B cell (primary cell): ENCODE data around the gene GPR35. TPM values are rescaled to one million over a fixed set of nuclear protein-coding genes. Genes with fewer than 3 reads are reported as not detected.

Experiments
- ATAC-seq: fragments of 200-7000 bp; cut with Tn5 transposase; one replicate; pipeline ENCODE4 v1.10.0; 2021; ENCODE audit warnings: low read depth, mild to moderate bottlenecking, moderate number of reproducible peaks, moderate library complexity
- CTCF ChIA-PET: fragments of 350-600 bp; sonication (Branson Sonifier 250); formaldehyde crosslinking; loops from one replicate; lab custom pipeline; 2021; ENCODE audit warnings: antibody characterized with exemption, inconsistent platforms; lab: Charles Lee
- POLR2A ChIA-PET: fragments of 350-600 bp; sonication (Branson Sonifier 250); formaldehyde crosslinking; loops from one replicate; lab custom pipeline; 2021; ENCODE audit warnings: antibody characterized with exemption; lab: Charles Lee
- DNase-seq: peaks from one replicate; pipeline ENCODE4 v3.0.0; 2013
- H2AFZ ChIP-seq: 2 replicates; pipeline ENCODE4 v1.6.1; 2012; ENCODE audit warnings: mild to moderate bottlenecking, low read depth, low read length; ENCODE audit not compliant: insufficient read depth, poor library complexity, severe bottlenecking
- H3K27ac ChIP-seq, 2 donors: 1 replicate in 1 of 2; 2 replicates in 1 of 2; pipeline ENCODE4 v1.5.1; 2012 to 2013; ENCODE audit warnings: low read length in 2 of 2, mild to moderate bottlenecking in 2 of 2, moderate library complexity in 1 of 2
- H3K27me3 ChIP-seq, 4 experiments: fragments of 200-600 bp in 1 of 4; sonication (generic) in 1 of 4; replicated peaks in 1 of 4; 1 replicate in 2 of 4; 2 replicates in 2 of 4; pipeline versions ENCODE4 v1.6.1 to v1.7.0; 2013 to 2016; ENCODE audit warnings: low read length in 3 of 4, mild to moderate bottlenecking in 2 of 4, mixed read lengths in 1 of 4, moderate library complexity in 1 of 4; ENCODE audit not compliant: insufficient read depth in 4 of 4, control insufficient read depth in 3 of 4; ENCODE audit errors: control extremely low read depth in 1 of 4
- H3K36me3 ChIP-seq, 2 experiments: replicated peaks in 1 of 2; 1 replicate in 1 of 2; 2 replicates in 1 of 2; pipeline versions ENCODE4 v1.6.1 to v1.7.1; 2013; ENCODE audit warnings: low read length in 1 of 2; ENCODE audit not compliant: insufficient read depth in 2 of 2, control insufficient read depth in 1 of 2; ENCODE audit errors: control extremely low read depth in 1 of 2, extremely low read depth in 1 of 2
- H3K4me1 ChIP-seq, 2 donors: fragments of 200-600 bp in 1 of 2; sonication (generic) in 1 of 2; 1 replicate in 1 of 2; 2 replicates in 1 of 2; pipeline versions ENCODE4 v1.5.1 to v1.6.1; 2013 to 2017; ENCODE audit warnings: low read length in 2 of 2; ENCODE audit not compliant: control insufficient read depth in 2 of 2, insufficient read depth in 2 of 2
- H3K4me2 ChIP-seq: replicated peaks from 2 replicates; pipeline ENCODE3; 2012; ENCODE audit warnings: mild to moderate bottlenecking, low read depth, low read length; ENCODE audit not compliant: poor library complexity, severe bottlenecking
- H3K4me3 ChIP-seq, 5 experiments: fragments of 200-600 bp in 1 of 5; sonication (generic) in 1 of 5; 1 replicate in 3 of 5; 2 replicates in 2 of 5; pipeline versions ENCODE4 v1.5.1 to v1.7.0; 2011 to 2016; ENCODE audit warnings: low read length in 4 of 5, mild to moderate bottlenecking in 4 of 5, low read depth in 2 of 5, control low read depth in 1 of 5, moderate library complexity in 1 of 5; ENCODE audit not compliant: insufficient read depth in 1 of 5; ENCODE audit errors: control extremely low read depth in 1 of 5, extremely low read depth in 1 of 5
- H3K79me2 ChIP-seq: fragments of 200-600 bp; sonication (generic); one replicate; pipeline ENCODE4 v1.6.0; 2016; ENCODE audit warnings: low read length; ENCODE audit not compliant: control insufficient read depth, insufficient read depth
- H3K9ac ChIP-seq: fragments of 200-600 bp; sonication (generic); 2 replicates; pipeline ENCODE4 v1.6.1; 2017; ENCODE audit warnings: mild to moderate bottlenecking, low read length, moderate library complexity
- H3K9me3 ChIP-seq, 3 donors: one replicate each; pipeline versions ENCODE4 v1.6.1 to v1.7.1; 2013; ENCODE audit warnings: low read length in 2 of 3; ENCODE audit not compliant: control insufficient read depth in 2 of 3, insufficient read depth in 1 of 3; ENCODE audit errors: control extremely low read depth in 1 of 3
- H4K20me1 ChIP-seq: 2 replicates; pipeline ENCODE4 v1.6.0; 2012; ENCODE audit warnings: mild to moderate bottlenecking, low read length; ENCODE audit not compliant: insufficient read depth, control insufficient read depth, poor library complexity, severe bottlenecking
- H3K27ac Mint-ChIP-seq: one replicate; pipeline ENCODE4 v1.8.0; 2021; ENCODE audit warnings: mixed read lengths
- H3K27me3 Mint-ChIP-seq: one replicate; pipeline ENCODE4 v1.8.0; 2021; ENCODE audit warnings: mixed read lengths
- H3K4me1 Mint-ChIP-seq: one replicate; pipeline ENCODE4 v1.8.0; 2021; ENCODE audit warnings: mixed read lengths
- H3K4me3 Mint-ChIP-seq: one replicate; pipeline ENCODE4 v1.8.0; 2021; ENCODE audit warnings: mixed read lengths
- H3K9me3 Mint-ChIP-seq: one replicate; pipeline ENCODE4 v1.8.0; 2022; ENCODE audit warnings: mixed read lengths; ENCODE audit not compliant: insufficient read depth
- EZH2 ChIP-seq: IDR thresholded peaks from 2 replicates; pipeline ENCODE4 v1.6.1; 2012; ENCODE audit warnings: borderline replicate concordance, low read depth, mild to moderate bottlenecking, moderate library complexity, low read length; ENCODE audit not compliant: insufficient read depth, poor library complexity, severe bottlenecking
- WGBS: methylation state at CpG from one replicate; pipeline ENCODE4 v1.1.5; 2013; ENCODE audit warnings: missing lambda C conversion rate; ENCODE audit not compliant: insufficient coverage; 5-methylcytosine and 5-hydroxymethylcytosine counted together
- intact Hi-C: fragments of 100-400 bp; cut with micrococcal nuclease; formaldehyde crosslinking; loops from one replicate; pipeline ENCODE4 v1.10.0; 2022
- polyA plus RNA-seq: library from polyadenylated mRNA; depleted of rRNA; stranded (reverse); fragments of >200 nt; gene quantifications from 2 replicates; pipeline ENCODE4 v1.2.3, GENCODE V29; 2012
- total RNA-seq, 2 donors: library from RNA; stranded (reverse); fragments of 120-200 nt in 1 of 2; gene quantifications; 1 replicate in 1 of 2; 2 replicates in 1 of 2; pipeline versions ENCODE4 v1.2.3 to v1.2.4, GENCODE V29; 2013 to 2022
- TF ChIP-seq, protein P1 (sequence below): fragments of 200-600 bp; IDR thresholded peaks from one replicate; pipeline ENCODE4 v1.8.0; 2022; ENCODE audit warnings: antibody characterized with exemption, mild to moderate bottlenecking

GPR35 gene
- total and polyA plus RNA-seq, 2 donors (not counting 1 experiment from before 2014, with no cell fraction given) = 1.8 to 9.6 TPM

DNA sequence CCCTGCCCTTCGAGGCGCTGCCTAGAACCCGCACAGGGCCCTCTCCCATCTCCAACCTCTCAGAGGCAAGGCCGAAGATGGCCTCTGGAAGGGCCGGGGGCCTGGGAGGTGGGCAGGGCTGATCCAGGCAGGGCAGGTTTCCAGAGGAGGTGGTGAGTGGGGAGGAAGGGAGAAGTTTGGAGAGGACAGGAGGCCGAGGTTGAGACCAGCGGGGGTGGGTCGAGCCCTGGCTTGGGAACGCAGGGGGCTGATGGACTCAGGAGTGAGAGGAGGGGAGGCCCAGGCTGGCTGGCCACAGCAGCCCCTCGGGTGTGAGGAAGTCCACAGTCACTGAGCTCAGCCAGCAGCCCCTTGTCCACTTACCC lies 28.2 kb upstream of the GPR35 start:
- Histone ChIP-seq H2AFZ (no peak overlapping the region), H3K79me2 (peaks cover 27% of the 10 kb centered on the region), H3K9me3 (no peaks in the 10 kb centered on the region), H3K27ac (no peak overlapping the region), H3K4me3 (no peak overlapping the region), H3K4me2 (no peak overlapping the region), H3K36me3 (peaks cover 0 to 35% of the 10 kb centered on the region in 2 experiments), H4K20me1 (peaks cover 44% of the 10 kb centered on the region), H3K9ac (no peak overlapping the region), H3K4me1 (no peaks in the 10 kb centered on the region), H3K27me3 (no peaks in the 10 kb centered on the region)
- Mint-ChIP-seq H3K27me3 (no peaks in the 10 kb centered on the region), H3K4me1 (no peaks in the 10 kb centered on the region), H3K4me3 (no peak overlapping the region), H3K9me3 (no peaks in the 10 kb centered on the region), H3K27ac (no peak overlapping the region)
- ATAC-seq = no peak
- no peak for TF ChIP-seq EZH2
- TF ChIP-seq, protein P1, sequence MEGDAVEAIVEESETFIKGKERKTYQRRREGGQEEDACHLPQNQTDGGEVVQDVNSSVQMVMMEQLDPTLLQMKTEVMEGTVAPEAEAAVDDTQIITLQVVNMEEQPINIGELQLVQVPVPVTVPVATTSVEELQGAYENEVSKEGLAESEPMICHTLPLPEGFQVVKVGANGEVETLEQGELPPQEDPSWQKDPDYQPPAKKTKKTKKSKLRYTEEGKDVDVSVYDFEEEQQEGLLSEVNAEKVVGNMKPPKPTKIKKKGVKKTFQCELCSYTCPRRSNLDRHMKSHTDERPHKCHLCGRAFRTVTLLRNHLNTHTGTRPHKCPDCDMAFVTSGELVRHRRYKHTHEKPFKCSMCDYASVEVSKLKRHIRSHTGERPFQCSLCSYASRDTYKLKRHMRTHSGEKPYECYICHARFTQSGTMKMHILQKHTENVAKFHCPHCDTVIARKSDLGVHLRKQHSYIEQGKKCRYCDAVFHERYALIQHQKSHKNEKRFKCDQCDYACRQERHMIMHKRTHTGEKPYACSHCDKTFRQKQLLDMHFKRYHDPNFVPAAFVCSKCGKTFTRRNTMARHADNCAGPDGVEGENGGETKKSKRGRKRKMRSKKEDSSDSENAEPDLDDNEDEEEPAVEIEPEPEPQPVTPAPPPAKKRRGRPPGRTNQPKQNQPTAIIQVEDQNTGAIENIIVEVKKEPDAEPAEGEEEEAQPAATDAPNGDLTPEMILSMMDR = no peak
- no peak for DNase-seq
- 94% methylated on average over 6 of the region's 10 CpGs for WGBS
- POLR2A ChIA-PET = no interaction called here
- intact Hi-C loops = no loop called here
- CTCF ChIA-PET = no interaction called here

DNA sequence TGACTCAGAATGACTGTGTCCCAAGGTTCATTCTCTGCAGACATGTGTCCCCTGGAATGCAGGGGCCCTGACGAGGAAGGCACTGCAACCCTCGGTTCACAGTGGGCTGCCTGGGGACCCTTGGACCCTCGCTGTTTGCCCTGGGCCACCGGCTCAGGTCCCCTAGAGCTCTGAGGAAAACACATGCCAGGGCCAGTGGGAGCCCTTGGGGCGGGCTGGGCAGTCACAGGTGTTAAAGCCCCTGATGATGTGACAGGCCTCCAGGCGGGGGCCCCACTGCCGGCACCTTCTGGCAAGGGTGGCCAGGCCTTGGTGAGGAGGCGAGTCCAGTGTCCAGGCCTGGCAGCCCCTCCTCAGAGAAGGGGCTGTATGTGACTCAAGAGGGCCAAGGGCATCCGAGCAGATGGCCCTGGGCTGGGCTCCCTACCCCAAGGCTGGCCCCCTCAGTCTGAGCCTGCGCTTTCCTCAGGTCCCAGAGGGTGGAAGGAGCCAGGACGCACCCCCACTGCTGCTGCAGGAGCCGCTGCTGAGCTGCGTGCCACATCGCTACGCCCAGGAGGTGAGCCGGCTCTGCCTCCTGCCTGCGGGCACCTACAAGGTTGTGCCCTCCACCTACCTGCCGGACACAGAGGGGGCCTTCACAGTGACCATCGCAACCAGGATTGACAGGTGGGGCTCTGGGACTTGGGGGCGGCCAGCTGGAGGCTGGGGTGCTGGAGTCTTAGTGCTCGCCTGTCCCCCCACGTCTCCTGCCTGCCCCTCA lies 27.7 kb upstream of the GPR35 start:
- CTCF ChIA-PET = no interaction called here

More for the DNA sequence above, 27.7 kb upstream of the GPR35 start:
- H3K27ac Mint-ChIP-seq = no peak overlapping the region
- WGBS = 94% methylated on average over 20 of the region's 22 CpGs
- POLR2A ChIA-PET = no interaction called here
- H3K4me1 Mint-ChIP-seq = no peaks in the 10 kb centered on the region
- no peaks in the 10 kb centered on the region for H3K27me3 Mint-ChIP-seq
- no peak for DNase-seq
- Histone ChIP-seq H2AFZ (no peak overlapping the region), H3K4me1 (no peaks in the 10 kb centered on the region), H3K27me3 (no peaks in the 10 kb centered on the region), H3K79me2 (peaks cover 22% of the 10 kb centered on the region), H3K27ac (no peak overlapping the region), H3K4me3 (no peak overlapping the region), H4K20me1 (peaks cover 38% of the 10 kb centered on the region), H3K9ac (no peak overlapping the region), H3K4me2 (no peak overlapping the region), H3K9me3 (no peaks in the 10 kb centered on the region), H3K36me3 (peaks cover 0 to 30% of the 10 kb centered on the region in 2 experiments)
- no peak for ATAC-seq
- intact Hi-C loops = no loop called here
- TF ChIP-seq, protein P1 = no peak
- TF ChIP-seq EZH2 = no peak
- H3K4me3 Mint-ChIP-seq = no peak overlapping the region
- H3K9me3 Mint-ChIP-seq = no peaks in the 10 kb centered on the region
